ENCODE data around the gene COL18A1. TPM values are rescaled to one million over a fixed set of nuclear protein-coding genes. Genes with fewer than 3 reads are reported as not detected.

Gene COL18A1
- total and polyA plus RNA-seq, 5 donors: 52.3 to 134 (median 80.5) TPM

GRCh38 chr21:45489722-45489982 lies 84.7 kb downstream of the COL18A1 start:
- no peak overlapping the region for H3K4me3 ChIP-seq (ENCODE audit: low read length)
- no peak overlapping the region for H3K27ac ChIP-seq (ENCODE audit: low read length)
- ATAC-seq (no peak), DNase-seq (no peak)
- WGBS: 48% methylated on average over 9 of the region's 9 CpGs
- intact Hi-C loops (cut with DNase I): no loop called here
- no peaks in the 10 kb centered on the region for H3K27me3 ChIP-seq (ENCODE audit: control insufficient read depth, insufficient read depth)
- no peaks in the 10 kb centered on the region for H3K4me1 ChIP-seq (ENCODE audit: control insufficient read depth, insufficient read depth, low read length)
- H3K9me3 ChIP-seq (ENCODE audit: control insufficient read depth, low read length): no peaks in the 10 kb centered on the region

GRCh38 chr21:45490049-45490731 lies 85.2 kb downstream of the COL18A1 start:
- DNase-seq: peak in 1 of 3 donors; percentile 59
- no peak for ATAC-seq
- H3K4me3 ChIP-seq (ENCODE audit: low read length): no peak overlapping the region
- intact Hi-C loops (cut with DNase I): no loop called here
- 78% methylated on average over 28 of the region's 29 CpGs for WGBS
- H3K27ac ChIP-seq (ENCODE audit: low read length): no peak overlapping the region
- H3K27me3 ChIP-seq (ENCODE audit: control insufficient read depth, insufficient read depth): no peaks in the 10 kb centered on the region
- H3K4me1 ChIP-seq (ENCODE audit: control insufficient read depth, insufficient read depth, low read length): no peaks in the 10 kb centered on the region
- no peaks in the 10 kb centered on the region for H3K9me3 ChIP-seq (ENCODE audit: control insufficient read depth, low read length)

- no peaks in the 10 kb centered on the region for H3K27me3 ChIP-seq (ENCODE audit: control insufficient read depth, insufficient read depth)
- no peaks in the 10 kb centered on the region for H3K9me3 ChIP-seq (ENCODE audit: control insufficient read depth, low read length)
- WGBS: 91% methylated on average over 20 of the region's 20 CpGs
- H3K27ac ChIP-seq (ENCODE audit: low read length): no peak overlapping the region
- no peak for ATAC-seq
- intact Hi-C loops (cut with DNase I): no loop called here
- no peaks in the 10 kb centered on the region for H3K4me1 ChIP-seq (ENCODE audit: control insufficient read depth, insufficient read depth, low read length)
- H3K4me3 ChIP-seq (ENCODE audit: low read length): no peak overlapping the region
- DNase-seq: no peak
These were observed 86.1 kb downstream of the COL18A1 start for GRCh38 chr21:45491056-45491455.

GRCh38 chr21:45491623-45492022 lies 86.7 kb downstream of the COL18A1 start:
- no peaks in the 10 kb centered on the region for H3K4me1 ChIP-seq (ENCODE audit: control insufficient read depth, insufficient read depth, low read length)
- ATAC-seq (no peak), DNase-seq (no peak)
- intact Hi-C loops (cut with DNase I): no loop called here
- WGBS: 93% methylated on average over 9 of the region's 9 CpGs
- no peak overlapping the region for H3K4me3 ChIP-seq (ENCODE audit: low read length)
- no peaks in the 10 kb centered on the region for H3K27me3 ChIP-seq (ENCODE audit: control insufficient read depth, insufficient read depth)
- no peak overlapping the region for H3K27ac ChIP-seq (ENCODE audit: low read length)
- H3K9me3 ChIP-seq (ENCODE audit: control insufficient read depth, low read length): no peaks in the 10 kb centered on the region

- no peaks in the 10 kb centered on the region for H3K9me3 ChIP-seq (ENCODE audit: control insufficient read depth, low read length)
- intact Hi-C loops (cut with DNase I): no loop called here
- ATAC-seq (no peak), DNase-seq (no peak)
- no peak overlapping the region for H3K4me3 ChIP-seq (ENCODE audit: low read length)
- no peaks in the 10 kb centered on the region for H3K27me3 ChIP-seq (ENCODE audit: control insufficient read depth, insufficient read depth)
- H3K4me1 ChIP-seq (ENCODE audit: control insufficient read depth, insufficient read depth, low read length): no peaks in the 10 kb centered on the region
- WGBS: 92% methylated on average over 20 of the region's 20 CpGs
- H3K27ac ChIP-seq (ENCODE audit: low read length): no peak overlapping the region
These were observed 87.8 kb downstream of the COL18A1 start for GRCh38 chr21:45492765-45493164.

- WGBS: 94% methylated on average over 21 of the region's 21 CpGs
- H3K9me3 ChIP-seq (ENCODE audit: control insufficient read depth, low read length): no peaks in the 10 kb centered on the region
- ATAC-seq (no peak), DNase-seq (peak in 2 of 3 donors; percentile 50 to 59)
- no peaks in the 10 kb centered on the region for H3K27me3 ChIP-seq (ENCODE audit: control insufficient read depth, insufficient read depth)
- intact Hi-C loops (cut with DNase I): no loop called here
- no peak overlapping the region for H3K27ac ChIP-seq (ENCODE audit: low read length)
- H3K4me1 ChIP-seq (ENCODE audit: control insufficient read depth, insufficient read depth, low read length): no peaks in the 10 kb centered on the region
- H3K4me3 ChIP-seq (ENCODE audit: low read length): no peak overlapping the region
These were observed 88.5 kb downstream of the COL18A1 start for GRCh38 chr21:45493401-45494001.

- Histone ChIP-seq H3K4me3 (ENCODE audit: low read length) (no peak overlapping the region), H3K27me3 (ENCODE audit: control insufficient read depth, insufficient read depth) (no peaks in the 10 kb centered on the region), H3K9me3 (ENCODE audit: control insufficient read depth, low read length) (no peaks in the 10 kb centered on the region), H3K4me1 (ENCODE audit: control insufficient read depth, insufficient read depth, low read length) (no peaks in the 10 kb centered on the region), H3K27ac (ENCODE audit: low read length) (no peak overlapping the region)
- intact Hi-C loops (cut with DNase I): no loop called here
- DNase-seq: peak in 2 of 3 donors; percentile 24 to 46
- ATAC-seq: no peak
- WGBS: 95% methylated on average over 27 of the region's 27 CpGs
These were observed 89.3 kb downstream of the COL18A1 start for GRCh38 chr21:45494135-45494850.

GRCh38 chr21:45494851-45495680 lies 90.1 kb downstream of the COL18A1 start:
- H3K27ac ChIP-seq (ENCODE audit: low read length): no peak overlapping the region
- intact Hi-C loops (cut with DNase I): no loop called here

GRCh38 chr21:45496151-45496967 lies 91.4 kb downstream of the COL18A1 start:
- 86% methylated on average over 18 of the region's 18 CpGs for WGBS
- DNase-seq: peak; percentile 8 to 43 (median 30)

More at GRCh38 chr21:45494851-45495680, 90.1 kb downstream of the COL18A1 start:
- 89% methylated on average over 30 of the region's 30 CpGs for WGBS
- Histone ChIP-seq H3K27me3 (ENCODE audit: control insufficient read depth, insufficient read depth) (no peaks in the 10 kb centered on the region), H3K9me3 (ENCODE audit: control insufficient read depth, low read length) (no peaks in the 10 kb centered on the region), H3K4me1 (ENCODE audit: control insufficient read depth, insufficient read depth, low read length) (no peaks in the 10 kb centered on the region), H3K4me3 (ENCODE audit: low read length) (no peak overlapping the region)
- ATAC-seq (no peak), DNase-seq (peak; percentile 9 to 47 (median 34))

More at GRCh38 chr21:45496151-45496967, 91.4 kb downstream of the COL18A1 start:
- no peak for ATAC-seq
- Histone ChIP-seq H3K4me1 (ENCODE audit: control insufficient read depth, insufficient read depth, low read length) (no peaks in the 10 kb centered on the region), H3K4me3 (ENCODE audit: low read length) (no peak overlapping the region), H3K9me3 (ENCODE audit: control insufficient read depth, low read length) (no peaks in the 10 kb centered on the region), H3K27me3 (ENCODE audit: control insufficient read depth, insufficient read depth) (no peaks in the 10 kb centered on the region), H3K27ac (ENCODE audit: low read length) (no peak overlapping the region)
- intact Hi-C loops (cut with DNase I): no loop called here

Measured in right cardiac atrium (tissue), 5 donors.